Measurements from ENCODE around the gene GNG2.

GNG2 gene

GRCh38 chr14:51951656-51952055, 91.2 kb downstream of the GNG2 start:
- DNase-seq: no peak

GRCh38 chr14:51954031-51954430, 93.6 kb downstream of the GNG2 start:
- DNase-seq: no peak

GRCh38 chr14:51954657-51955056, 94.2 kb downstream of the GNG2 start:
- DNase-seq: no peak

- DNase-seq: no peak
Observed at GRCh38 chr14:51957950-51958349, 97.5 kb downstream of the GNG2 start.

GRCh38 chr14:51959928-51960327, 99.5 kb downstream of the GNG2 start:
- DNase-seq: no peak

- no peak for DNase-seq
Observed at GRCh38 chr14:51960866-51961265, 100.5 kb downstream of the GNG2 start.

GRCh38 chr14:51962711-51963110, 102.3 kb downstream of the GNG2 start:
- DNase-seq: no peak

- DNase-seq: no peak
Observed at GRCh38 chr14:51963286-51963685, 102.9 kb downstream of the GNG2 start.

- no peak for DNase-seq
Observed at GRCh38 chr14:51967521-51967920, 107.1 kb downstream of the GNG2 start.

- DNase-seq: no peak
Observed at GRCh38 chr14:51969852-51970540, 109.6 kb downstream of the GNG2 start.

GRCh38 chr14:51972566-51972965, 112.2 kb downstream of the GNG2 start:
- no peak for DNase-seq

GRCh38 chr14:51977075-51977474, 116.7 kb downstream of the GNG2 start:
- DNase-seq: no peak

GRCh38 chr14:51978681-51979085, 118.3 kb downstream of the GNG2 start:
- DNase-seq: no peak

- peak; percentile 62 for DNase-seq
Observed at GRCh38 chr14:51979088-51979709, 118.8 kb downstream of the GNG2 start.

- DNase-seq: no peak
Observed at GRCh38 chr14:51981218-51981854, 120.9 kb downstream of the GNG2 start.

GRCh38 chr14:51988221-51988620, 127.8 kb downstream of the GNG2 start:
- no peak for DNase-seq

GRCh38 chr14:51989293-51990234, 129.2 kb downstream of the GNG2 start, which contains the start of gene RTRAF:
Gene RTRAF, plus strand, starts transcription at chr14:51989546. Its CDS starts 94 bp downstream, at chr14:51989640.
- DNase-seq: peak; percentile 83

- no peak for DNase-seq
Observed at GRCh38 chr14:51990488-51990887, 130.1 kb downstream of the GNG2 start.

- DNase-seq: no peak
Observed at GRCh38 chr14:51993285-51993920, 133.0 kb downstream of the GNG2 start.

- no peak for DNase-seq
Observed at GRCh38 chr14:51996148-51996746, 135.8 kb downstream of the GNG2 start.

GRCh38 chr14:51998348-51998747, 137.9 kb downstream of the GNG2 start:
- DNase-seq: no peak

GRCh38 chr14:51999084-51999483, 138.7 kb downstream of the GNG2 start:
- DNase-seq: no peak
